NCI-H2227 treated with DMSO at 0.1 percent for 48 hours (cell line): ENCODE measurements around the gene MRRF.
"Not testable (repeated sequence)": the region's sequence is repeated elsewhere in the genome, so short reads cannot be mapped to it uniquely, and the experiment has no call there.

Experiments used
- DNase-seq: peaks from one replicate; lab custom pipeline; 2025; lab: John Stamatoyannopoulos, UW

MRRF gene

GRCh38 chr9:122277285-122277897 is 12.7 kb downstream of the MRRF start:
- no peak for DNase-seq

- no peak for DNase-seq
Measured at GRCh38 chr9:122281368-122281767, 16.7 kb downstream of the MRRF start.

GRCh38 chr9:122286764-122287163 is 22.1 kb downstream of the MRRF start:
- DNase-seq = no peak

GRCh38 chr9:122287214-122287720 is 22.6 kb downstream of the MRRF start:
- DNase-seq = no peak

GRCh38 chr9:122291458-122291857 is 26.8 kb downstream of the MRRF start:
- DNase-seq = no peak

GRCh38 chr9:122294531-122294930 is 29.8 kb downstream of the MRRF start:
- DNase-seq = no peak

- no peak for DNase-seq
Measured at GRCh38 chr9:122297512-122297911, 32.8 kb downstream of the MRRF start.

- DNase-seq = no peak
Measured at GRCh38 chr9:122302237-122303093, 37.8 kb downstream of the MRRF start.

GRCh38 chr9:122307061-122307460 is 42.4 kb downstream of the MRRF start:
- DNase-seq = no peak

- no peak for DNase-seq
Measured at GRCh38 chr9:122307925-122308324, 43.2 kb downstream of the MRRF start.

GRCh38 chr9:122309861-122310260 is 45.2 kb downstream of the MRRF start:
- DNase-seq = no peak

- no peak for DNase-seq
Measured at GRCh38 chr9:122314165-122314564, 49.5 kb downstream of the MRRF start.

GRCh38 chr9:122315534-122315933 is 50.9 kb downstream of the MRRF start:
- no peak for DNase-seq

GRCh38 chr9:122318284-122318683 is 53.6 kb downstream of the MRRF start:
- no peak for DNase-seq

GRCh38 chr9:122320413-122320881 is 55.8 kb downstream of the MRRF start:
- no peak for DNase-seq

- no peak for DNase-seq
Measured at GRCh38 chr9:122322553-122322952, 57.9 kb downstream of the MRRF start.

- not testable (repeated sequence) for DNase-seq
Measured at GRCh38 chr9:122324665-122325064, 60.0 kb downstream of the MRRF start.

- no peak for DNase-seq
Measured at GRCh38 chr9:122325124-122325523, 60.4 kb downstream of the MRRF start.

- no peak for DNase-seq
Measured at GRCh38 chr9:122327175-122327574, 62.5 kb downstream of the MRRF start.

- DNase-seq = no peak
Measured at GRCh38 chr9:122329597-122329996, 64.9 kb downstream of the MRRF start.

- DNase-seq = not testable (repeated sequence)
Measured at GRCh38 chr9:122330466-122330865, 65.8 kb downstream of the MRRF start.

GRCh38 chr9:122331523-122331927 is 66.8 kb downstream of the MRRF start:
- DNase-seq = no peak

GRCh38 chr9:122332083-122332482 is 67.4 kb downstream of the MRRF start:
- DNase-seq = no peak
